ENCODE measurements around the gene FHOD3. TPM values are rescaled to one million over a fixed set of nuclear protein-coding genes. Genes with fewer than 3 reads are reported as not detected.
"Not testable (repeated sequence)": the region's sequence is repeated elsewhere in the genome, so short reads cannot be mapped to it uniquely, and the experiment has no call there.

The FHOD3 gene
- polyA plus RNA-seq, 4 donors, result 36.8 to 46.8 (median 42.1) TPM

GRCh38 chr18:36798738-36799473, 501.4 kb downstream of the FHOD3 start:
- no peak for DNase-seq (ENCODE audit: low read depth in 4 of 4, low spot score in 3 of 4)

- no peak for DNase-seq (ENCODE audit: low read depth in 4 of 4, low spot score in 3 of 4)
These were observed 507.6 kb downstream of the FHOD3 start for GRCh38 chr18:36805105-36805504.

DNA sequence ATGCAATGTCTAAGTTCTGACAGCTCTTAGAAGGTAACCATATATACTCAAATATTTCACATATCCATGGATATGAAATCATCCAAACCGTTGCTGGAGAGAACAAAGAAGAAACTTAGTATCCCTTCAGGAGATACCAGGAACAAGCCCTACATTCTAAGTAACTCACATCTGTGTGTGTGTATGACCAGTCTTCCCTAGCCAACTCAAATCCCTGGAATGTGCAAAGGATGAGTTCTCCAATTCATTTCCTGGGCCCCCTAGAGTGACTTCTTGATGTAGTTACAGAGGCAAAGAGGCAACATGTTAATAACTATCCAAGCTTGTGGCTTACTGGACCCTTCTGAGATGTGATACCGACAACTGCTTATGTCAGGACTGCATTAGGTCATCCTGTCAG, 511.2 kb downstream of the FHOD3 start:
- DNase-seq (ENCODE audit: low read depth in 4 of 4, low spot score in 3 of 4), result no peak

- peak in 3 of 4 donors; percentile 35 to 56 (median 43) for DNase-seq (ENCODE audit: low read depth in 4 of 4, low spot score in 3 of 4)
These were observed 512.3 kb downstream of the FHOD3 start for GRCh38 chr18:36809590-36810381.

DNA sequence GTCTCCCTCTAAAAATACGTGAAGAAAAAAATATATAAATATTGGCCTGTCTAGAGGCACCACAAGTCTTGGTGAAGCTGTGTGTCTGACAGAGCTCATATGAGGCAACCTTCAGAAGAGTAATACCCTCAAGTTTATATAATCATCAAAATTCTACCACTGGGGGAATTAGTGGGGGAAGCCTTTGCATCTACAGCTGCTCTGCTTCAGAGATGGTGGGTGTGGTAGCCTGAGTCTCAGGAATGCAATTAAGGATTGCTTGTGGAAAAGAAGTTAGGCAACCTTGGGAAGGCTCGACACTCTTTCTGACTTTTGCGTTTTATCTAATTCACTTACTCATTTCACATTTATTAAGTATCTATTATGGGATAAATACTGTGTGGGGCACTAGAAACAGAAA, 513.9 kb downstream of the FHOD3 start:
- DNase-seq (ENCODE audit: low read depth in 4 of 4, low spot score in 3 of 4), result no peak

DNA sequence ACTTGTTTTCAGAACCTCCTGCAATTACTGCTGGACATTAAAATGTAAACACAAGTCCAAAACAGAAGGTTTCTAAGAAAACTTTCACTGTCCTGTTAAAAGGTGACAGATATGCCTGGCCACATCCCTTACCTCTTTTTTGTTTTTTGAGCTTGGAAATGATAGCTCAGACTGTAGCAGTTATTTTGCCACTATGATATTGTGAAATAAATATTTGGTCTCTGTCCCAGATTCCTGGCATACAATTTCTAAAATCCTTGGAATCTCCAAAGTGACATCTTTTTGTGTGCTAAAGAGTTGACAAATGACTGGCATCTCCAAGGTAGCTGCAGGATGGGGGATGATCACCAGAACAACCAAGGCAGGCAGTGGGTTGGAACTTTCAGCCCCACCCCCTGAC, 514.4 kb downstream of the FHOD3 start:
- DNase-seq (ENCODE audit: low read depth in 4 of 4, low spot score in 3 of 4), result no peak

GRCh38 chr18:36812678-36813077, 515.2 kb downstream of the FHOD3 start:
- DNase-seq (ENCODE audit: low read depth in 4 of 4, low spot score in 3 of 4), result no peak

- no peak for DNase-seq (ENCODE audit: low read depth in 4 of 4, low spot score in 3 of 4)
These were observed 515.7 kb downstream of the FHOD3 start for GRCh38 chr18:36813101-36813775.

DNA sequence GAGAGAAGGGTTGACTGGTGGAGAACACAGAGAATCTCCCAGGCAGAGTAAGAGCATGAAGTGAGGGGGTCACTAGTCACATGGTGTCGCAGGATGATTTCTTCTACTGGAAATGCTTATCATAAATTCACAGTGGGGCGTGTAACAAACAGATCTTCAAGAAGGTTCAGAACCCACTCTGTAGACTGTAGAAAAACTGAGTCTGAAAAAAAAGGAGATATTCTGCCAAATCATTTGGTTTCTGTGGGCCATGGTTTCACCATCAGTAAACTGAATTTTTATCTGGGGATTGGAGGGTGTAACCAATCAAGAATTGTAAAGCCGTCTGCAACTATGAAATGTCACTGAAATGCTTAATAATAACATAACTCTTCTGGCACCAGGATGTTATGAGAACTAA, 516.3 kb downstream of the FHOD3 start:
- DNase-seq (ENCODE audit: low read depth in 4 of 4, low spot score in 3 of 4), result no peak

- no peak for DNase-seq (ENCODE audit: low read depth in 4 of 4, low spot score in 3 of 4)
These were observed 517.5 kb downstream of the FHOD3 start for GRCh38 chr18:36814994-36815393.

DNA sequence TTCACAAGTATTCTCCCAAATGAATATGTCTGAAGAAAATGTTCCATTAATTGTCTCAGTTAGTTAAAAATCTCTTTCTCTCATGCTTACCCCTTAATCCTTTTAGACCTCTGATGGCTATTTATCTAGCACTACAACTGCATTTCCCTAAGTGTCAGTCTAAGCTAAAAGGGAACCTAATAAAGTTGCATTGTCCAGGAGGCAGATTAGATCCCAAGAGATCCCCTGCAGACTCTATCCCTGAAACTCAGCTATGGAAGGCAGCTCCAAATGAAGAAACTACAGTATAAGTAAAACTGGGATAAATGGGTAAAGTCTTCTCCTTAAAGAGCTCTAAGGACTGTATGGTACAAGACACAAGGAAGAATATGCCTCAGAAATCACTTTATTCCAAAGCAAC, 518.6 kb downstream of the FHOD3 start:
- not testable (repeated sequence) for DNase-seq (ENCODE audit: low read depth in 4 of 4, low spot score in 3 of 4)

DNA sequence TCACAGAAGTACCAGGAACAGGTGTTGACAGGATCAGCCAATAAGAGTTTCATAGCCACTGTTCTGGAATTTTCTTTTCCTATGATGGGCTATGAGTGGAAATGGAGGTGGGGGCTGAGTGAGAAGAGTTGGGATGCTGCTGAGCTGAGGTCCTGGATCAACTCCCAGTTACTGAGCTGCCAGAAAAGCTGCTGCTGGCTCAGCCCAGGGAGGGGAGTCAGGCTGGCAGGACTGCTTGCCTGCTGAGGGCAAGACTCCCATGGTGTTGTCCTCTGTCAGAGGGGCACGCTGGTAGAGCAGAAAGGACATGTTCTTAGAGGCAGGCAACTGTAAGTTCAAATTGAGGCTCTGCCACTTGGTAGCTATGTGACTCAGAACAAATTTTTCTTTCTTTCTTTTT, 519.5 kb downstream of the FHOD3 start:
- DNase-seq (ENCODE audit: low read depth in 4 of 4, low spot score in 3 of 4), result no peak

DNA sequence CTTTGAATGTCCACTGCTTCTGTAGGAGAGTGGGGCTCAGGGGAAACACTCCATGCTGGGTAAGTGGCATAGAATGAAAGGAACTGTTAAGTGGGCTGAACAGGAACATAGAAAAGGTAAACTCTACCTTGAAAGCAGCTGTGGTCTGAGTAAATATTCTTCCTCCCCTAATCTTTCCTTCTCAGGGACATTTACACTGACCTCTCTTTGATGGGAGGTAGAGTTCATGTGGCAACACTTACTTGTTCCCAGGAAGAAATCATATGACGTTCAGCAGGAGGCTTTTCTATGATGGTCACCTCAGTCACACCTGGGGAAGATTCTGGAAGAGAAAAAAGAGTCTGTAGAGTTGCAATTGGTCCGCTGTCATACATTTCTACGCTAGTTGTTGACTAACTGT, 521.1 kb downstream of the FHOD3 start:
- no peak for DNase-seq (ENCODE audit: low read depth in 4 of 4, low spot score in 3 of 4)

GRCh38 chr18:36819621-36820020, 522.1 kb downstream of the FHOD3 start:
- DNase-seq (ENCODE audit: low read depth in 4 of 4, low spot score in 3 of 4), result no peak

GRCh38 chr18:36821681-36822080, 524.2 kb downstream of the FHOD3 start:
- no peak for DNase-seq (ENCODE audit: low read depth in 4 of 4, low spot score in 3 of 4)

- DNase-seq (ENCODE audit: low read depth in 4 of 4, low spot score in 3 of 4), result no peak
These were observed 528.0 kb downstream of the FHOD3 start for GRCh38 chr18:36825526-36825925.

DNA sequence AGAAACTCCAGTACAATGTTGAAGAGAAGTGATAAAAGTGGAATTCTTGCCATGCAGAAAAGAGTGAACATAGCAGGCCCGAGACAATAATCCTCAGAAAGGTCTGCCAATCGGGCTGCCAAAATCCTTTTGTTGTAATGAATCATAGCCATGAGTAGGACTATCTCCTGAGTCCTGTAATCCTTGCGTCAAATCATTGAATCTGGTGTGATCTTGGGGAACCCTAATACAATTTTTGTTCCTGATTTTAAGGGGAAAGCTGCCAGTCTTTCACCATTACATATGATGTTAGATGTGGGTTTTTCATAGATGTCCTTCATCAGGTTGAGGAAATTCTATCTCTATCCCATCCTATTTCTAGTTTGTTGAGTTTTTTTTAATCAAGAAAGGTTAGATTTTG, 529.0 kb downstream of the FHOD3 start:
- no peak for DNase-seq (ENCODE audit: low read depth in 4 of 4, low spot score in 3 of 4)

GRCh38 chr18:36828157-36828629, 530.7 kb downstream of the FHOD3 start:
- peak in 2 of 4 donors; percentile 14 to 42 for DNase-seq (ENCODE audit: low read depth in 4 of 4, low spot score in 3 of 4)

DNA sequence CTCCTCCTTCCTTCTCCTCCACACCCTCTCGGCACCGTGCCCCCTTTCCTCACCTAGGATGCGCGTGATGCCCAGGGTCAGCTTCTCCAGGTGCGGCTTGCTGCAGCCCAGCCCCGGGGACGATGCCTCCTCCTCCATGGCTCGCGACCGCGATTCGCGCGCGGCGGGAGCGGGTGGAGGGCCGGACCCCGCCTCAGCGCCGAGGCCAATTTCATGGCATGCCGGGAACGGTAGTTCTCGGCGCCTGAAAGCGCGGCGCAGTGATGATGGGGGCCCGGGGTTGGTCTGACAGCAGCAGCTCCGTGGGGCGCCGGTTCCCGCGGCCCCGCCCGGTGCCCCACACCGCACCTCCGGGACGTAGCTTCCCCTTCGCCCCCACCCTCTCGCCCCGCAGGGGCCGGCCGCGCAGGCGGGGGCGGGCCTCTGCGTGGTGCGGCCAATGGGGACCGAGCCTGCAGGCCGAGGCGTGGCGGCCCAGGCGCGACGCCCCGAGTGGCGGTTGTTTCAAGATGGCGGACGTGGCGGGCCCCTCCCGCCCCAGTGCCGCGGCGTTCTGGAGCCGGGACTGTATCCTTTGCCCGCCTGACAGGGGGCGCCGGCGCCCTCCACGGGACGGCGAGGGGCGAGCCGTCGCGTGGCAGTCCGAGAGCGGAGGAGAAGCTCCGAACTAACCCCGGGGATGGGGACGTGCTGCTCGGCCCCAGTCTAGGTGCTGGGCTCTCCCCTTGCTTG, 531.3 kb downstream of the FHOD3 start, which contains the start of the genes KIAA1328 and TPGS2:
KIAA1328 (plus strand) TSS at position 498 of the 732 bp plus-strand sequence; CDS start at position 510, 12 bp downstream.
TPGS2 (minus strand) TSS at position 373 of the 732 bp plus-strand sequence; CDS start at position 138, 235 bp downstream.
- DNase-seq (ENCODE audit: low read depth in 4 of 4, low spot score in 3 of 4), result peak; percentile 69 to 74 (median 71)

All from right renal pelvis (tissue), 4 donors.